Smooth muscle cell (in vitro differentiated cells): ENCODE data around the gene HSD11B2. TPM values are rescaled to one million over a fixed set of nuclear protein-coding genes. Genes with fewer than 3 reads are reported as not detected.

Source experiments
- DNase-seq: peaks from one replicate; lab custom pipeline; 2025; ENCODE audit not compliant: unreplicated experiment; lab: John Stamatoyannopoulos, UW
- H2AFZ ChIP-seq: fragments of 200-600 bp; sonication (generic); 2 replicates; pipeline ENCODE4 v1.6.0; 2016; ENCODE audit warnings: antibody characterized with exemption, low read depth, mild to moderate bottlenecking
- H3F3A ChIP-seq: fragments of 200-600 bp; sonication (generic); 2 replicates; pipeline ENCODE4 v1.6.0; 2017; ENCODE audit warnings: antibody characterized with exemption, low read depth
- H3K27ac ChIP-seq: fragments of 200-600 bp; sonication (generic); 2 replicates; pipeline ENCODE4 v1.5.1; 2016; ENCODE audit warnings: low read depth, mild to moderate bottlenecking
- H3K27me3 ChIP-seq: fragments of 200-600 bp; sonication (generic); 2 replicates; pipeline ENCODE4 v1.6.1; 2016; ENCODE audit warnings: low read depth, mild to moderate bottlenecking
- H3K36me3 ChIP-seq: fragments of 200-600 bp; sonication (generic); 2 replicates; pipeline ENCODE4 v1.5.1; 2016; ENCODE audit warnings: low read depth
- H3K4me1 ChIP-seq: fragments of 200-600 bp; sonication (generic); 2 replicates; pipeline ENCODE4 v1.5.1; 2016; ENCODE audit warnings: low read depth
- H3K4me2 ChIP-seq: fragments of 200-600 bp; sonication (generic); 2 replicates; pipeline ENCODE4 v1.6.0; 2016; ENCODE audit warnings: mild to moderate bottlenecking
- H3K4me3 ChIP-seq: fragments of 200-600 bp; sonication (generic); 2 replicates; pipeline ENCODE4 v1.5.1; 2016; ENCODE audit warnings: mild to moderate bottlenecking
- H3K79me2 ChIP-seq: fragments of 200-600 bp; sonication (generic); 2 replicates; pipeline ENCODE4 v1.6.0; 2016; ENCODE audit warnings: low read depth, mild to moderate bottlenecking
- H3K9ac ChIP-seq: fragments of 200-600 bp; sonication (generic); 2 replicates; pipeline ENCODE4 v1.6.0; 2016; ENCODE audit warnings: low read depth
- H3K9me3 ChIP-seq: fragments of 200-600 bp; sonication (generic); replicated peaks from 2 replicates; pipeline ENCODE4 v1.5.1; 2016; ENCODE audit warnings: low read depth
- H4K20me1 ChIP-seq: fragments of 200-600 bp; sonication (generic); 2 replicates; pipeline ENCODE4 v1.6.0; 2016; ENCODE audit warnings: low read depth
- WGBS: methylation state at CpG from one replicate; pipeline ENCODE4 v1.1.7; 2016; ENCODE audit warnings: low lambda C conversion rate; 5-methylcytosine and 5-hydroxymethylcytosine counted together
- polyA plus RNA-seq: library from polyadenylated mRNA; unstranded; fragments of >200 nt; fragmentation: Nextera tagmentation; extraction: Ambion mirVana; gene quantifications from 2 replicates; pipeline ENCODE4 v1.2.1, GENCODE V29; 2016
- total RNA-seq: library from RNA; depleted of rRNA; stranded (reverse); fragments of >200 nt; gene quantifications from 2 replicates; pipeline ENCODE4 v1.2.3, GENCODE V29; 2014
- TF ChIP-seq, protein P1 (sequence below): fragments of 200-600 bp; sonication (generic); IDR thresholded peaks from 2 replicates; pipeline ENCODE4 v1.5.1; 2017; ENCODE audit warnings: borderline replicate concordance, mild to moderate bottlenecking, antibody characterized with exemption; ENCODE audit not compliant: insufficient read depth, poor library complexity, severe bottlenecking

The HSD11B2 gene
- total and polyA plus RNA-seq, 2 experiments from 2014 or later: not detected

DNA sequence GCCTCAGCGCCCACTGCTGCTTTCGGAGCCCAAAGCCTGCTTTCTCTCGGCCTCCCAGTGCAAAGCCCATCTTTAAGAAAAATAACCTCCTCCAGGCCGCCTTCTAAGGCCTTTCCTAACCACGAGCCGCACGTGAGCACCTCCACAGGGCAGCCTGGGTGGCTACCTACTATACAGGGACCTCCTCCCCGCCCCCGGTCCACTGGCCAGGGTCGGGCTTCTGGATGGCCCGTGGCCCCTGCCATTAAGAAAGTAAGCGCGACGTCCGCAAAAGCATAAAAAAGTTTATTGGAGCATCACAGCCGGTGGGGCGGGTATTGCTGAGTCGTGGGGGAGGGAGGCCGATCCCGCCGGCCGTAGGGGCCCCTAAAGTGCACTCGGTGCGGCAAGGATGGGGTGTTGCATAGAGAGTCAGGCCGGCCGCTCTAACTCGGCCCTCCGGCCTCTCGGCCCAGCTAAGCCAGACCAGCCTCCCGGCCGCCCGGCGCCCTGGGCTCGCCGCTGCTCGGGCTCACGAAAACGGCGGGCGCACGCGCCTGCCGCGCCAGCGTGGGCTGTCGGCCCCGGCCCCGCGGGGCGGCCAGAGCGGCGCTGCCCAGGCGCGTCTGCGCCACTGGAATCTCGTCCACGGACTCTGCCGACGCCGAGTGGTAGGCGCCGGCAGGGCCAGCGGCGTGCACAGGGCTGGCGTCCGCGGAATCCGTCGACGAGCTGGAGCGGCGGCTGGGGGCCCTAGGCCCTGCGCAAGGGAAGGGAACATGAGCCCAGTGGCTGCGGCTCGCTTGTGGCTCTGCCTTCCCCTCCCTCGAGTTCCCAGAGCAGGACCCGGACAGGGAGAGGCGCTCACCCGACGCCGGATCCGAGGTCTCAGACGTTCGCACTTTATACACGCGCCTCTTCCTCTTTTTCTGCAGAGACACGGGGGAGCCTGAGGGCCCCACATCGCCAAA is 36.5 kb upstream of the HSD11B2 start:
- H3K9ac ChIP-seq: no peak overlapping the region
- 13% methylated on average over 64 of the region's 88 CpGs for WGBS
- H3K4me1 ChIP-seq: peaks cover 25% of the 10 kb centered on the region
- no peaks in the 10 kb centered on the region for H3K9me3 ChIP-seq
- H4K20me1 ChIP-seq: no peaks in the 10 kb centered on the region
- H3K4me2 ChIP-seq: peak overlapping the region; percentile 88
- peaks cover 13% of the 10 kb centered on the region for H3K27me3 ChIP-seq
- peak overlapping the region; percentile 11 for H3K27ac ChIP-seq
- peak overlapping the region; percentile 57 for H2AFZ ChIP-seq
- peak overlapping the region; percentile 41 for H3K4me3 ChIP-seq
- H3K79me2 ChIP-seq: no peaks in the 10 kb centered on the region
- TF ChIP-seq, protein P1, sequence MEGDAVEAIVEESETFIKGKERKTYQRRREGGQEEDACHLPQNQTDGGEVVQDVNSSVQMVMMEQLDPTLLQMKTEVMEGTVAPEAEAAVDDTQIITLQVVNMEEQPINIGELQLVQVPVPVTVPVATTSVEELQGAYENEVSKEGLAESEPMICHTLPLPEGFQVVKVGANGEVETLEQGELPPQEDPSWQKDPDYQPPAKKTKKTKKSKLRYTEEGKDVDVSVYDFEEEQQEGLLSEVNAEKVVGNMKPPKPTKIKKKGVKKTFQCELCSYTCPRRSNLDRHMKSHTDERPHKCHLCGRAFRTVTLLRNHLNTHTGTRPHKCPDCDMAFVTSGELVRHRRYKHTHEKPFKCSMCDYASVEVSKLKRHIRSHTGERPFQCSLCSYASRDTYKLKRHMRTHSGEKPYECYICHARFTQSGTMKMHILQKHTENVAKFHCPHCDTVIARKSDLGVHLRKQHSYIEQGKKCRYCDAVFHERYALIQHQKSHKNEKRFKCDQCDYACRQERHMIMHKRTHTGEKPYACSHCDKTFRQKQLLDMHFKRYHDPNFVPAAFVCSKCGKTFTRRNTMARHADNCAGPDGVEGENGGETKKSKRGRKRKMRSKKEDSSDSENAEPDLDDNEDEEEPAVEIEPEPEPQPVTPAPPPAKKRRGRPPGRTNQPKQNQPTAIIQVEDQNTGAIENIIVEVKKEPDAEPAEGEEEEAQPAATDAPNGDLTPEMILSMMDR: no peak
- H3F3A ChIP-seq: no peaks in the 10 kb centered on the region
- H3K36me3 ChIP-seq: no peaks in the 10 kb centered on the region
- DNase-seq: no peak

DNA sequence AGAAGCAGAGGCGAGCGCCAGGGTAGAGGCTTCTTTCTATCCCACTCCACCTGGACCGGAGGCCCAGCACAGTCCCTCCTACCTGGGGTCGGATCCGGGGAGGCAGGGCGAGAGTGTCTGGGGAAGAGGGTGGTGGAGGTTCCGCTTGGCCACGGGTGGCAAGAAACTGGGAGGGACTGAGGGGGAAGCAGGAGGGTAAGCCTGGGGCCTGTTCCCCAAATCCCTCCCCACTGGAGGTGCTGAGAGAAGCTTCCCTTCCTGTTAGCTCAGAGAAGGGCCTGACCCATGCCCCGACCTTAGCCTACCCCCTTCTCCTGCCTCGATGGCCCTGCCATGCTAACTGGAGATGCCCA is 35.8 kb upstream of the HSD11B2 start:
- peaks cover 13% of the 10 kb centered on the region for H3K27me3 ChIP-seq
- H3F3A ChIP-seq: no peaks in the 10 kb centered on the region
- H3K4me3 ChIP-seq: no peak overlapping the region
- H3K9me3 ChIP-seq: no peaks in the 10 kb centered on the region
- no peaks in the 10 kb centered on the region for H3K79me2 ChIP-seq
- WGBS: 84% methylated on average over 10 of the region's 10 CpGs
- no peak overlapping the region for H3K27ac ChIP-seq
- H3K4me1 ChIP-seq: peaks cover 25% of the 10 kb centered on the region
- no peak overlapping the region for H3K9ac ChIP-seq
- DNase-seq: no peak
- no peaks in the 10 kb centered on the region for H3K36me3 ChIP-seq
- H3K4me2 ChIP-seq: peak overlapping the region; percentile 88
- TF ChIP-seq, protein P1: no peak
- no peaks in the 10 kb centered on the region for H4K20me1 ChIP-seq
- no peak overlapping the region for H2AFZ ChIP-seq

DNA sequence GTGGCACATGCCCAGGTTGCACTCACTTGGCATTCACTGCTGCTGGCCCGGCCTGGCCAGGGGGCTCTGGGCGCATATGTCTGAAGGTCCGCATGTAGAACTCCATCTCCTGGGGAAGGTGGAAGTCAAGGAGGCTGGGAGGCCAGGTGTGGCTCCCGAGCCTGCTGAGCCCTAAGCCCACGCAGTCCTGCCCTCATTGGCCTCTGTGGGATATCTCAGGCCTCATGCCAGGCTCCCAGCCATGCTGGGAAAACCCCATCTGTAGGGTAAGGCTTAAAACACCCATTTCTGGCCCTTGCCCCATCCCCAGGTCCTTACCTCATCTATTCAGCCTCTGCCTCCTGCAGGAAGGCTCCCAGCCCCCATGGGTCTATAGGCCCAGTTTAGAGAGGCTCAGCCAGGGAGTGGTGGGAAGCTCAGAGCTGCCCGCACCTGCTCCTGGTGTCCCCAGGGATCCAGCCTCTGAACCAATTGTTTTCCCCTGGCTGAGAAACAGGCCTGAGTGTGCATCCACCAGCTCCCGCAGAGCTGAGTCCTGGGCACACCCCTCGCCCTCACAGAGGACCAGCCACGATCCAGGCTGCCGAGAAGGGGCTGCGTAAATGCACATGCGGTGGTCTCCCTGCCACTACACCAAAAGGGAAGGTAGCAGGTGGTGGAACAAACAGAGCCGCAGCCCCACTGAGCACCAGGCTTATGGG is 35.3 kb upstream of the HSD11B2 start:
- no peaks in the 10 kb centered on the region for H3F3A ChIP-seq
- H3K4me1 ChIP-seq: peaks cover 25% of the 10 kb centered on the region
- no peak overlapping the region for H3K4me3 ChIP-seq
- H3K79me2 ChIP-seq: no peaks in the 10 kb centered on the region
- peak overlapping the region; percentile 69 for H3K4me2 ChIP-seq
- no peak overlapping the region for H3K27ac ChIP-seq
- H3K9ac ChIP-seq: no peak overlapping the region
- TF ChIP-seq, protein P1: no peak
- 82% methylated on average over 13 of the region's 13 CpGs for WGBS
- H3K36me3 ChIP-seq: no peaks in the 10 kb centered on the region
- no peak for DNase-seq
- no peaks in the 10 kb centered on the region for H3K9me3 ChIP-seq
- H3K27me3 ChIP-seq: peaks cover 13% of the 10 kb centered on the region
- H2AFZ ChIP-seq: no peak overlapping the region
- H4K20me1 ChIP-seq: no peaks in the 10 kb centered on the region
